ENCODE data around the gene SPNS3.

Gene SPNS3

GRCh38 chr17:4436381-4436780, 2.6 kb downstream of the SPNS3 start:
- no peak for FAIRE-seq

- no peak for FAIRE-seq
Observed at GRCh38 chr17:4436846-4437245, 3.1 kb downstream of the SPNS3 start.

GRCh38 chr17:4438162-4438944, 4.6 kb downstream of the SPNS3 start:
- FAIRE-seq, result no peak

GRCh38 chr17:4440021-4440420, 6.3 kb downstream of the SPNS3 start:
- no peak for FAIRE-seq

GRCh38 chr17:4440690-4441686, 7.2 kb downstream of the SPNS3 start:
- FAIRE-seq, result no peak

GRCh38 chr17:4442582-4442981, 8.8 kb downstream of the SPNS3 start:
- FAIRE-seq, result no peak

- FAIRE-seq, result no peak
Observed at GRCh38 chr17:4443476-4443875, 9.7 kb downstream of the SPNS3 start.

GRCh38 chr17:4444782-4445473, 11.2 kb downstream of the SPNS3 start:
- FAIRE-seq, result no peak

- FAIRE-seq, result no peak
Observed at GRCh38 chr17:4445731-4446130, 12.0 kb downstream of the SPNS3 start.

GRCh38 chr17:4446326-4447071, 12.8 kb downstream of the SPNS3 start:
- no peak for FAIRE-seq

GRCh38 chr17:4448197-4448980, 14.6 kb downstream of the SPNS3 start:
- FAIRE-seq, result no peak

GRCh38 chr17:4449736-4450135, 16.0 kb downstream of the SPNS3 start:
- FAIRE-seq, result no peak

- no peak for FAIRE-seq
Observed at GRCh38 chr17:4450710-4451316, 17.1 kb downstream of the SPNS3 start.

GRCh38 chr17:4453812-4454591, 20.3 kb downstream of the SPNS3 start:
- no peak for FAIRE-seq

GRCh38 chr17:4460661-4461060, 26.9 kb downstream of the SPNS3 start:
- FAIRE-seq, result no peak

- no peak for FAIRE-seq
Observed at GRCh38 chr17:4463818-4464476, 30.2 kb downstream of the SPNS3 start.

- no peak for FAIRE-seq
Observed at GRCh38 chr17:4465786-4466185, 32.0 kb downstream of the SPNS3 start.

GRCh38 chr17:4467287-4467686, 33.5 kb downstream of the SPNS3 start:
- FAIRE-seq, result no peak

GRCh38 chr17:4469552-4469951, 35.8 kb downstream of the SPNS3 start:
- FAIRE-seq, result no peak

GRCh38 chr17:4472286-4472685, 38.5 kb downstream of the SPNS3 start:
- FAIRE-seq, result no peak

Measured in G401.6 (cell line).